HK-2 (cell line): ENCODE results near the gene COMMD10.
"Not testable (repeated sequence)": the region's sequence is repeated elsewhere in the genome, so short reads cannot be mapped to it uniquely, and the experiment has no call there.

Experiments
- DNase-seq: peaks from one replicate; pipeline ENCODE4 v3.0.0-alpha.2; 2018; ENCODE audit not compliant: unreplicated experiment

COMMD10 gene

GRCh38 chr5:116084871-116085715 is at the start of gene COMMD10:
COMMD10 (plus strand) TSS chr5:116085025.
- DNase-seq = peak; percentile 67

- peak; percentile 39 for DNase-seq
Measured at GRCh38 chr5:116035123-116035522, 49.7 kb upstream of the COMMD10 start.

DNA sequence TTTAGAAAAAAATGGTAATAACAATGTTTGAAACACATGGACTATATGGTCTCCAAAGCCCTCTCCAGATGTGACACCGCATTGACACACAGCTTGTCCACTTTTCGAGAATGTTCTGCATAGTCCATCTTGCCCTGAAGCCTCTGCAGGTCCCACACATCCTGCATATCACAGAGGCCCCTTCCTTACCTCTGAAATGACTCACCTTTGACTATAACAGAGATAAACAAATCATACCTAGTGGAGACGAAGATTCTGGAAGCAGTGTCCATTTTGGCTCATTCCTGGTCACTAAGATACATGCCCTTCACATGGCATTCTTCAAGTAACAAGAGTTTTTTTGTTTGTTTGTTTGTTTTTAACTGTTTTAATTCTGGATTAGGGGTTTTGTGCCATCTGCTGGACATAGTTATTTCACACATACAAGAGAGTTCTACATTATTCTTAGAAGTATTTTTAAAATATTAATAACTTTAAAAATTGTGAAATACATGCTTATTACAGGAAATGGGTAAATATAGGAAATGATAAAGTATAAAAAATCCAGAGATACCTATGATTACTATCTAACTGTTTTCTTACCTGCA is 47.5 kb upstream of the COMMD10 start:
- DNase-seq = no peak

DNA sequence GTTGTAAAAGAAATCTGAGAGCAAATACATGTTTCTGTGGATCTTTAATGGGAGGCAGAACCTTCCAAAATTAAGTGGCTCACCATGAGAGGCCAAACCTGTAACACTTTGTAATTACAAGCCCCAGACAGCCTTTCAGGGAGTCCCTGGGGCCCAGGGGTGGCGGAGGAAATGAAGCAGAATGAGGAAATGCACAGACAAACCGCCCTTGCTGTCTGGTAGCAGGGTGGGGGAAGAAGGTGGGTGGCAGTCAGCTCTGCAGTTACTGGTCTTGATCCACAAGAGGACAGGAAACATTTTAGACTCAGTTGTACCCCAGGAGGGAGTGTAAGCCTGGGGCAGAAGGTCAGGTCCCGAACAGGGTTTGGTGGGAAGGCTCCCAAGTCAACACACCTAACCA is 46.0 kb upstream of the COMMD10 start:
- DNase-seq = no peak

DNA sequence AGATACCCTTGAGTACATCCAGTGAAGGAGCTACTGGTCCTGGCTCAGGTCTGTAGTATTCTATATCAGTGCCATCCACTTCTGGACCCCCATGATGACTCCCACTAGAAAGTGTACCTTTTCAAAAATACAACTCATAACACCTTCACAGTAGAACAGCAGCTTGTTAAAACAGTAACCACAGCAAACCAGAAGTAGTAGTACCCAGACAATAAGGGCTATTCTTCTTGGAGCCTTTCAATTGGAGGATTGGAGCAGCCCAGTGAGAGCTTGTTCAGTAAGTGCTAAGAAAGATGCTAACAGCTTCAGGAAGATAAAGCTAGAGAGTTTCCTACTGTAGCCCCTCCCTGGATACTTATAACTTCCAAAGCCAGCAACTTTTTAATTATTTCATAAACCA is 42.5 kb upstream of the COMMD10 start:
- no peak for DNase-seq

- DNase-seq = no peak
Measured at GRCh38 chr5:116044073-116044472, 40.8 kb upstream of the COMMD10 start.

DNA sequence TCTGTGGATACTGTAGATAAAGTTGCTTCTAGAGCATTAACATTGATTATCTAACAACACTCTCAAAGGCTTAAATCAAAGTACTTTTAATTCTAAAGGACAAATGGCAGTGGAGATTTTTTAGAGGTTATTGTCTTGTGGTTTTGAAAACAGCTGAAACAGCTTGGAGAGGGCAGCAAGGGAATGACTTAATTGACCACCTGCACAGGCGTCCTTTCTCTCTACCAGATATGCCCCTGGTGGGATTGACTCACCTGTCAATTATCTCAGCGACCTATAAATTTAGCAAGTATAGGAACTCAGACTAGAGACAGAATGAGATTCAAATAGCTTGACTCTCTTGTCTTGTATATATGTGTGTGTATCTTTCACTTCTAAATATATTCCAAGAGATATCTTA is 39.0 kb upstream of the COMMD10 start:
- no peak for DNase-seq

DNA sequence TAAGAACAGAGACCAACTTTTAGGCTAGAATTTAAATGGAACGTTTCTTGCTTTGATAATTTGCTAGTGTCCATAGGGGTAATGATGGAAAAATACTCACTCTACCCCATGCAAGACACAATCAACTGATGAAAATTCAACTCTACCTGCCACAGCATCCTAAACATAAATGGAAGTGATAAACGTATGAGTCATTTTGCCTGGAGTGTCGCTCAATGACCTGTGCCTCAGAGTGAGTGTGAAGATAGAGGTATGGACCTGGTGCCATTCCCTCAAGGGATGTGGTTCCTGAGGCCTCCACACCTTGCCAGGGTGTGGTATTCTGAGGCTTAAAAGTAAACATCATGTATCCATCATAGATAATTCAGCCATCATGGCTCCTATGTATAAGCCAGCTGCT is 38.6 kb upstream of the COMMD10 start:
- DNase-seq = no peak

GRCh38 chr5:116046823-116047222 is 38.0 kb upstream of the COMMD10 start:
- no peak for DNase-seq

DNA sequence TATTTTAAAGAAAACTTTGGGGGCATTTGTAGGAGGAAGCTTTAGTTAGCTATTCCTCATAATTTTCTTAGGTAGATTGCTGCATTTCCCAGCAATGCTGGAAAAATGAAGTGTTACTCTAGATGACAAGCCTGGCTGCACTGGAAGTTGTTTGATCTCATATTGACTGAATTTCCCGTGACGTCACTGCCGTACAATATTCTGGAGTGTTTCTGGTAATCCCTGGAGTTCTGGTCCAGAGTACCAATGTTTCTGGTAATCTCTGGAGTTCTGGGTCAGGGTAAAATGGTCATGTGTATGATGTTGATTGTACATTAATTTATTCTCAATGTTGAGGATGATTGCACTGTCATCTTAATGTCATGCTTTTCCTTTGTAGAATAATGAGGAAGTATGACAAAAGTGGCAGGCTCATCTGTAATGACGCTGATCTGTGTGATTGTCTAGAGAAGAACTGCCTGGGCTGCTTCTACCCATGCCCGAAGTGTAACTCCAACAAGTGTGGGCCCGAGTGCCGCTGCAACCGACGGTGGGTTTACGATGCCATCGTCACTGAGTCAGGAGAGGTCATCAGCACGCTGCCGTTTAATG is 26.4 kb upstream of the COMMD10 start:
- DNase-seq = no peak

GRCh38 chr5:116062352-116062751 is 22.5 kb upstream of the COMMD10 start:
- no peak for DNase-seq

DNA sequence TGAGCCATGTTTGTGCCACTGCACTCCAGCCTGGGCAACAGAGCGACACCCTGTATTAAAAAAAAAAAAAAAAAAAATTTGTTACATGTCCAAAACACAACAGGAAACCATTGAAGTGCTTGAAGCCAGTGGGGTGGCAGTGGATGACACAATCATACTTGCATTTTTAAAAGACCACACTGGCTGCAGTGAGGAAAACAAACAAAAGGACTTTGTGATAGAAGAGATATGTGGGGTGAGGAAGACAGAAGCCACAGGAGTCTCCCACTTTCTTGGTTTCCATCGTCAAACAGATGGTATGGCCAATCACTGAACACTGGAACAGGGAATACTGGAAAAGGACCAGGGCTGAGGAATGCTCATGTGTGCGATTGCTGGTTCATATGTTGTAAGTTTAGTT is 20.9 kb upstream of the COMMD10 start:
- DNase-seq = no peak

DNA sequence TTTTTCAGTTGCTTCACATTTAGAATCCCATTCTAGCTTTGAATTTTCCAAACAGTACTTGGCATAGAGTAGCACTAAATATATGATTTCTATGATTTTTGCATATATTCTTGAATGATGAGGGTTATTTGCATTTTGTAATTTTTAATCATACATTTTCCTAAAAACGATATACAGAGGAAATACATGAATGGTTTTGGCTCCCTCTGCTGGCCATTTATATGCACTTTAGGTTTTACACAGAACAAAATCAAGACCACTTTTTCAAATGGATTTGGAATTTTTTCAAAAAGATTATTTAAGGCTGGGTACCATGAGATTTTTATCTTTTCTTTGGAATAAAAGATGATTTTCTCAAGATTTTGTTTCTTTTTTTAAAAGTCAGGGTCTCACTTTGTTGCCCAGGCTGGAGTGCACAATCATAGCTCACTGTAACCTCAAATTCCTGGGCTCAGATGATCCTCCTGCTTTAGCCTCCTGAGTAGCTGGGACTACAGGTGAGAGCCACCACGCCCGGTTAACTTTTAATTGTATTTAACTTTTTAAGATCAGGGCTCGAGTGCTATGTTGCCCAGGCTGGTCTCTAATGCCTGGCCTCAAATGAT is 16.7 kb upstream of the COMMD10 start:
- DNase-seq = no peak

DNA sequence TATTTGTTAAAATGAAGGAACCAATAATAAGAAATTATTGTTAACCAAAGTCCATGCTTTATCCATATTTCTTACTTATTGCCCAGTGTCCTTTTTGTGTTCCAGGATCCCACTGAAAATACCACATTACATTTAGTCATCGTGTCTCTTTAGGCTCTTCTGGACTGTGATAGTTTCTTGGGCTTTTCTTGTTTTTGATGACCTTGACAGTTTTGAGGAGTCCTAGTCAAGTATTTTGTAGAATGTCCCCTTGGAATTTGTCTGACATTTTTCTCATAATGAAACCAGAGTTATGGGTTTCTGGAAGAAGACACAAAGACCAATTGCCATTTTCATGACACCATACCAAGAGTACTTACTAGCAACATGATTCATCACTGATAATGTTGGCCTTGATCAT is 13.6 kb upstream of the COMMD10 start:
- DNase-seq = no peak

- no peak for DNase-seq
Measured at GRCh38 chr5:116075191-116075831, 9.5 kb upstream of the COMMD10 start.

- DNase-seq = no peak
Measured at GRCh38 chr5:116076496-116076895, 8.3 kb upstream of the COMMD10 start.

DNA sequence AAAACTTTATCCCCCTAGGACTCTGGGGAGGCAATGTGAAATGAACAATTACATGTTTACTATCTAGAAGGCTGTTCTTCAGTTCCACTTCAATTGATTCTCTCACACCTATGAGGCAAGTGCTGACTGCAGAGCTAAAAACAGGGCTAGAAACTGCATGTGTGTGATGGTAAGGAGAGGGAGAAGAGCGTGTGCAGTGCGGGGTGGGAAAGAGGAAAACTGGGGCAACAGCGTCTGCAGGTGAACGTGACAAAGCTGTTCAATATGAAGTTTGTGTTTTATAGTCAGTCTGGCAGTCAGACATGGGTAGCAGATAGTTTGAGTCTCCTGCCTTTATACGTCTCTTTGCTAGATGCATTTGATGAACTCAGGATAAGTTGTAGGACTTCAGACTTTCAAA is 6.6 kb upstream of the COMMD10 start:
- DNase-seq = no peak

GRCh38 chr5:116084287-116084691 is 536 bp upstream of the COMMD10 start:
- DNase-seq = peak; percentile 19

- DNase-seq = not testable (repeated sequence)
Measured at GRCh38 chr5:116086309-116086708, 1.5 kb downstream of the COMMD10 start.

GRCh38 chr5:116088062-116088461 is 3.2 kb downstream of the COMMD10 start:
- DNase-seq = no peak

- no peak for DNase-seq
Measured at GRCh38 chr5:116090302-116090701, 5.5 kb downstream of the COMMD10 start.

DNA sequence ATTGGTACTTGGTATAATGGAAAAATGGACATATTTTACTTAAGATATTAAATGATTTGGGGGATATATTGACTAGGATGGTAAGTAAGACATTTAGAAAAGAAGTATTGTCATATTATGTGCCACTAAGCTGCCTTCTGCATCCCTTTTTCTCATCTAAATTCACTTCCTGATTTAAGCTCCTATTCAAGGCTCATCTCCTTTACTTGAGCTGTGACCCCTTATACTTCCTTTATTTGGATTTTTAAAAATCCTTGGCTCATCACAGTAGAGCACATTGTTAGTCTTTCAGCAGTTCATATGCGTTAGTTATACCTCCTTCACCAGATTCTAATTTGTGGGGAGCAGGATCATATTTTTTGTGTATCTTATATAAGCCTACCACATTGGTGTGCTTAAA is 6.6 kb downstream of the COMMD10 start:
- no peak for DNase-seq
